NB4 (cell line): ENCODE data around the gene FANCC.

Source experiments
- CTCF ChIP-seq: IDR thresholded peaks from one replicate; pipeline ENCODE4 v1.5.1; 2012; ENCODE audit warnings: low read depth, low read length
- POLR2A ChIP-seq: IDR thresholded peaks from 2 replicates; pipeline ENCODE4 v1.6.1; 2011; ENCODE audit warnings: mild to moderate bottlenecking; ENCODE audit not compliant: insufficient read length; ENCODE audit errors: extremely low read depth

DNA sequence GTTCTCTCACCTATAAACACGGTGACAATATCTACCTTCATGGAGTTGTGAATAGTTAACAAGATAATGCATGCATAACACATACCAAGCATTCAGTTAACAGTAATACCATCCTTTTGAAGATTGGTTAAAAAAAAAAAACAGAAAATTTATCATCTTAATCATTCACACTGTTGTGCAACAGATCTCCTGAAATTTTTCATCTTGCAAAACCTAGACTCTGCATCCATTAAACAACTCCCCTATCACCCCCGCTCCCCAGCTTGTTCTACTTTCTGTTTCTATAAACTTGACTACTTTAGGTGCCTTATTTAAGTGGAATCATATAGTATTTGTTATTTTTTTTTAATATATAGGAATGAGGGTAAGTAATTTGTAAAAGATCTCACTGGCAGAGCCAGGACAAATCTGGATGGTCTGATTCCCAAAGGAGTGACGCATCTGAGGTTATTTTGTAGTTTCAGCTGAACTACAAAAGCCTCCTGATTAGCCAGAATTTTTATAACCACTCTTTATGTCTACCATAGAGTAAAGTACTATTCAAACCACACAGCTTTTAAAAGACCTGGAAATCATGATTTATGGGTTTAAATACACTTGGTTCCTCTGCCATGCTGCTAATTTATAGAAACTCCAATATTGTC, 93.0 kb downstream of the FANCC start:
- no peak for TF ChIP-seq CTCF
- TF ChIP-seq POLR2A = no peak
